ENCODE results near the gene ZAR1.

- TF ChIP-seq CTCF (IDR thresholded peaks at IDR 0.05) (no peak), POLR2A (IDR thresholded peaks at IDR 0.05; ENCODE audit: low read depth) (no peak), EP300 (IDR thresholded peaks at IDR 0.05) (no peak)
Measured at GRCh38 chr4:48481581-48481980, 8.5 kb upstream of the ZAR1 start.

All from esophagus muscularis mucosa (tissue), 4 donors.